Measurements from ENCODE around the gene LSM3.

Gene LSM3

DNA sequence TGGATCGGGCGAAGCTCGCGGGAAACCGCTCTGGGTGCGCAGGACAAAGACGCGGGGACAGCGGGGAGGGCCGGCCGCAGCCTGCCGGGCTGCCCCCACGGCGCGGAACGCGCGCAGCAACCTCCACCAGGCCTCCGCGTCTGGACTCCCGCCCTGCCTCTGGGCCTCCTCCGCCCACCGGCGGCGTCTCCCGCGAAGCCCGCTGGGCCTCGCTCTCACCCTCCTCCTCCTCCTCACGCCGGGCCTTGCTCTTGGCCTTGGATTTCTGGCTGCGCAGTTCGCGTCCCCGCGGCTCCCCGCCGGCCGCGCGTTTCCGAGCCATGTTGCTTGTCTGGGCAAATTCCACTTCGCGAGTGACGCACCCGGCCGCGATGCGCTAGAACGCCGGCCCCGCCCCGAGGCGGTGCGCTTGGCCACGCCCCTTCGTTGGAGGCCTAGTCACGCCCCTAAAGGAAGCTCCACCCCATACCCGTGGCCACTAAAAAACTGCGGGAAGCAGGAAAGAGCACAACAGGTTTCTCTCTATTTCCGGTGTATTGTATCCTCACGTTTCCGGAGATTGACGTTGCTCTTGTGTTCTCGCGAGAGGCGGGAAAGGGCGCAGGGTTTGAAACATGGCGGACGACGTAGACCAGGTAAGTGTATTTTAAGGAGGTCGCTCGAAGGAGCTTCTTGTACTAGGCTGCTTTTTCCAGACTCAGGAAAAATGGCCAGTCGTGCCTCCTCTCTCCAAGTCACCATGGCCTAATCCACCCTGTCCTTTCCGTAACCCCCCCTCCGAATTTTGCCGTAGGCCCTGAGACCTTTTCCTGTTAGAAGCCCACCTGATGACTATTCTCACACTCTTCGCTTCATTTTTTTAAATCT lies at the start of gene LSM3, which contains the start of gene XPC:
LSM3 (plus strand) TSS at position 571 of the 867 bp plus-strand sequence; CDS start at position 615, 44 bp downstream.
XPC (minus strand) TSS at position 355 of the 867 bp plus-strand sequence; CDS start at position 322, 33 bp downstream.
- peak; percentile 95 for DNase-seq (ENCODE audit: low read depth)

- DNase-seq (ENCODE audit: low read depth): no peak
Observed at GRCh38 chr3:14129296-14129695, 49.3 kb upstream of the LSM3 start.

- no peak for DNase-seq (ENCODE audit: low read depth)
Observed at GRCh38 chr3:14130230-14130629, 48.4 kb upstream of the LSM3 start.

GRCh38 chr3:14130707-14131106 lies 47.9 kb upstream of the LSM3 start:
- DNase-seq (ENCODE audit: low read depth): no peak

DNA sequence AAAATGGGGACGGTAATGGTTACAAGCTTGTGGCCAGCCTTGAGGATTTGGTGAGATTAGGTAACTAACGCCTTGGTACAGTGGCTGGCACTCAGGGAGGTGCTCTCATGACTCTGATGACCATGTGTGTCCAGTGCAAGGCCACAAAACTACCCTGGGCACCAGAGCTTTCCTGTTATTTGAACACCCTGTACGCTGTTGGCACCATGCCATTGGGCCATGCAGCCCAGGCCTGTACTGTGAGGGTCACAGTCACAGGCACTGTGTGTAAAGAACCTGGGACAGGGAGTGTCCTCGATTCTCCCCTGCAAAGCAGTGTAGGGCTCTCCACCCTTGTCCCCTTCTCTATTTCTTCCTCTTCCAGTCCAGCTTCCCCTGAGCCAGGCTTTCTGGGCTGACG lies 47.5 kb upstream of the LSM3 start:
- no peak for DNase-seq (ENCODE audit: low read depth)

GRCh38 chr3:14132120-14132519 lies 46.5 kb upstream of the LSM3 start:
- no peak for DNase-seq (ENCODE audit: low read depth)

DNA sequence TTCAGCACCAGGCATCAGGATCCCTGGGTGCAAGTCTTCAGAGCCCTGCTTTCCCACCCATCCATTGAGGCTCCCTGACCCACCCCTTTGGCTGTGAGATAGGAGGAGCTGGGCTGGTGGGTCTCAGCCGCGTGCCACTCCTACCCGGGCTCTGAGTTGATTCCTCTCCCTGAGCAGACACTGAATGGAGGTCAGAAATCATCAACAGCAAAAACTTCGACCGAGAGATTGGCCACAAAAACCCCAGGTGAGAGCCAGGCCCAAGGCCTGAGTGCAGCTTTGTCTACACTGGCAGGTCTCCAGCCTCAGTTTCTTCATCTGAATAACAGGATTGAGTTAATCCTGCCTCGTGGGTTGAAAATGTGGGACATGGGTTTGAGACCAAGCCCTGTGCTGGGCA lies 45.9 kb upstream of the LSM3 start:
- DNase-seq (ENCODE audit: low read depth): no peak

- DNase-seq (ENCODE audit: low read depth): no peak
Observed at GRCh38 chr3:14133188-14133800, 45.3 kb upstream of the LSM3 start.

GRCh38 chr3:14133876-14134275 lies 44.7 kb upstream of the LSM3 start:
- DNase-seq (ENCODE audit: low read depth): no peak

DNA sequence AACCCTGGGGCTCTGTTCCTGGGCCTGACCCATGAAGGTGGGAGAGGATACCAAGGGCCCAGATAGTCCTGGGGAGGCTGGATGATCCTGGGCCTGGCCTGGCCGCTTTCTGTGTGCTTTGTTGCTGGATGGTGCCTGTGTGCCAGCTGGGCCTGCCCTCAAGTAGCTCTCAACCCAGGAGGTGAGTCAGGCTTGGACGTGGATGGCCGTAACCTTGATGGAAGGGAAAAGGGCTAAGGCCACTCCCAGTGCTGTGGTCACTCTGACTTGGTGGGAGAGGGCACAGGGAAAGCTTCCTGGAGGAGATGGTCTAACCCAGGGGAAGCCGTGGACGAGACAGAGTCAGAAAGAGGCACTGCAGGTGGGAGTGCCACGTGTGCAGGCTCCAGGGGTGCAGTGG lies 44.3 kb upstream of the LSM3 start:
- no peak for DNase-seq (ENCODE audit: low read depth)

DNA sequence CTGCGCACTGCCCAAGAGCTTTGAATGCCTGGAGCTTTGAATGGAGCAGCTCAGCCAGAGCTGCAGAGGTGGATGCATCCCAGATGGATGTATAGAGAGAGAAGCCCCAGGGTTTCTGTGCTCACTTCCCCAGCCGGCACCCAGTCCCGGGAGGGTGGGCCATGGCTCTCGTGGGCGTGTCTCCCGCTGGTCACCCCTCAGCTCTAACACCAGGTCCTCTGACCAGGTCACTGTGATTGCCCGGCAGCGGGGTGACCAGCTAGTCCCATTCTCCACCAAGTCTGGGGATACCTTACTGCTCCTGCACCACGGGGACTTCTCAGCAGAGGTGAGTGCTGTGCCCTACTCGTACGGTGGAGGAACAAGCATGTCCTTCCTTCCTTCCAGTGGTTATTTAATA lies 43.0 kb upstream of the LSM3 start:
- no peak for DNase-seq (ENCODE audit: low read depth)

GRCh38 chr3:14137004-14137403 lies 41.6 kb upstream of the LSM3 start:
- DNase-seq (ENCODE audit: low read depth): no peak

DNA sequence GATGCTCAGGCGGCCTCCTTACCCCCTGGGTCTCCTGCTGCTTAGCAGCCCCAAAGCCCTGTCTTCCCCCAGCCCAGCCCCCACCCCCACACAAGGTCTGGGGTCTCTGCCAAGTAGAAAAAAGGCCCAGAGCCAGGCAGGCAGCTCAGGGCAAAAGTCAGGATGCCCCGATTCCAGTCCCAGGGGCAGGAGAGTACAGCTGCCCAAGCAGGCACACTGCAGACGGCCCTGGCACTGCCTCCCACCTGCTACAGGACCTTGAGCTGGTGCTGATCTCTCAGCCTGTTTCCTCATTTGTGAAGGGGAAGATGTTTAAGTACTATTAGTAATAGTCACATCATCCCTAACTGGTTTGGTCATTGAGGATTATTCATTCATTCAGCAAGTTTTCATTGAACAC lies 41.2 kb upstream of the LSM3 start:
- no peak for DNase-seq (ENCODE audit: low read depth)

DNA sequence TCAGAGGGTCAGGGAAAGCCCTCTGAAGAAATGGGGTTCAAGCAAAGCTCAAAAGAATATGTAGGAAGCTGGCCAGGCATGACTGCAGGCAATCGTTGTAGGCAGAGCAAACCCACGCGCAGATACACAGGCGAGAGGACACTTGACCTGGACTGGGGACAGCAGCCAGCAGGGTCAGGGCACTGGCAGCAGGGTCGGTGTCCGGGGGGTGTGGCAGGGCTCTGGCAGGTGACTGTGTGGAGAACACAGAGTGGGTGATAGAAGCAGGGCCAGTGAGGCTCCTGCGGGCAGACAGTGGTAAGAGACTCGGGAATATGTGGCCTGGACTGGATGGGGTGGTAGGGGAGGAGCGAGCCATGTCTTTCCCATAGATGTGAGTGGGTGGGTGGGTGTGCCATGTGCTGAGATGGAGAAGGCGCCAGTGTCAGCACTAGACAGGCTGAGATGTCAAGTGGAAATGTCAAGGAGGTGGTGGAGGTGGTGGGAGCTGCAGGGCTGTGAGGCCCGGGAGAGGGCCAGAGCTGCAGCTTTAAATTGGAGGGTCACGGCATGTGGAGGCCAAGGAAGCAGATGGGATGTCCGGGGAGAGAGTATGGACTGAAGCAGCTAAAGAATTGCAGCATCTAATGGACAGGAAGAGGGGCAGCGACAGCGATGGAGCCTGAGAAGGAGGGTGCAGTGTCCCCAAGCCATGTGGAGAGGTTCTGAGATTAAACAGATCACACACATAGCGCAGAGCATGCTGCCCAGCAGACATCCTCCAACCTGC lies 40.3 kb upstream of the LSM3 start:
- no peak for DNase-seq (ENCODE audit: low read depth)

GRCh38 chr3:14138878-14139655 lies 39.5 kb upstream of the LSM3 start:
- DNase-seq (ENCODE audit: low read depth): no peak

DNA sequence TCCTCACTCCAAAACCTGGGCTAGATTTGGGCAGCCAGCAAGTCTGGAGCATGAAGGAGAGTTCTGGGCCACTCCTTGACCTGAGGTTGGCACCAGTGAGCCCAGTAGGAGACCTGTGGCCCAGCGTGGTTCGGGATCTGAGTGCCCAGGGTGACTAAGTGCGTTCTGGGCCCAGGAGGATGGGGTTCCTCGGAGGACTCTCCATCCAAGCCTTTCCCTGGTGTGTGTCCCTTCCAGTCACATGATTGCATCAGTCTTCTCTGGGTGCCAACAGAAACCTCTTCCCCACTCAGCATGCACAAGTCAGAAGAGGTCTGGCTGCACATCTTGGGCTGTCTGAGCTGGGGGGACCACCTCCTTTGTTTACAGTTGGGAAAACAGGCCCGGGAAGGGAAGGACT lies 38.8 kb upstream of the LSM3 start:
- no peak for DNase-seq (ENCODE audit: low read depth)

GRCh38 chr3:14140668-14141067 lies 37.9 kb upstream of the LSM3 start:
- DNase-seq (ENCODE audit: low read depth): no peak

DNA sequence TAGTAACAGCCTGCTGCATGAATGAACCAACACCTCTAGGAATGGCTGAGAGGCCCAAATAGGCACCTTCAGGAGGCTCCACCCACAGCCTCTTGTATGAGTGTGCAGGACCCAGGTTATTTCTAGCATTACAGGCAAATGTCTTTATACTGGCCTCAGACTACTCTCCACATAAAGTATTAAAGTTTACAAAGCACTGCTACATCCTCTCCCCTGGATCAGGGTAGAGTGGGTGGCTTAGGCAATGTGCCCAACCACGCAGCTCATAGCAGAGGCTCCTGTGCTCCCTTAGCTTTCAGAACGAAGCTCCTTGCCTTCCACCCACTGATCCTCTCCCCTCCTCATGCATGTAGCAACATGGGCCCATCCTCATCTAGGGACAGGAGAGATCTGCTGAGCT lies 37.5 kb upstream of the LSM3 start:
- no peak for DNase-seq (ENCODE audit: low read depth)

GRCh38 chr3:14141602-14142341 lies 36.8 kb upstream of the LSM3 start:
- no peak for DNase-seq (ENCODE audit: low read depth)

- no peak for DNase-seq (ENCODE audit: low read depth)
Observed at GRCh38 chr3:14142567-14143270, 35.9 kb upstream of the LSM3 start.
